Neural cell (in vitro differentiated cells): Measurements from ENCODE around the gene GTF2IRD1.

Experiments used
- CTCF ChIP-seq: fragments of 450-650 bp; IDR thresholded peaks from 2 replicates; pipeline ENCODE4 v1.5.1; 2014; ENCODE audit warnings: antibody characterized with exemption, mild to moderate bottlenecking, moderate library complexity; ENCODE audit not compliant: poor library complexity, severe bottlenecking
- EZH2 ChIP-seq: fragments of 200-600, 300-800 bp; shearing (Covaris generic), sonication (generic); IDR thresholded peaks from 2 replicates; pipeline ENCODE4 v1.6.1; 2014; ENCODE audit warnings: antibody characterized with exemption, low read length, borderline replicate concordance, mild to moderate bottlenecking; ENCODE audit not compliant: insufficient read depth, poor library complexity, severe bottlenecking
- REST ChIP-seq: IDR thresholded peaks from 2 replicates; pipeline ENCODE4 v1.6.1; 2012; ENCODE audit warnings: borderline replicate concordance

- TF ChIP-seq EZH2 (no peak), CTCF (no peak), REST (no peak)
Observed at GRCh38 chr7:74581916-74582440, 128.3 kb downstream of the GTF2IRD1 start.
